UCSD-AML1 (cell line): ENCODE data around the gene SRPK2.
A peak's percentile ranks its signal among the peaks of the same experiment; 100 is the strongest.
"Not testable (repeated sequence)": the region's sequence is repeated elsewhere in the genome, so short reads cannot be mapped to it uniquely, and the experiment has no call there.

Experiments
- DNase-seq: peaks from one replicate; lab custom pipeline; 2025; ENCODE audit not compliant: unreplicated experiment; lab: John Stamatoyannopoulos, UW

The SRPK2 gene

DNA sequence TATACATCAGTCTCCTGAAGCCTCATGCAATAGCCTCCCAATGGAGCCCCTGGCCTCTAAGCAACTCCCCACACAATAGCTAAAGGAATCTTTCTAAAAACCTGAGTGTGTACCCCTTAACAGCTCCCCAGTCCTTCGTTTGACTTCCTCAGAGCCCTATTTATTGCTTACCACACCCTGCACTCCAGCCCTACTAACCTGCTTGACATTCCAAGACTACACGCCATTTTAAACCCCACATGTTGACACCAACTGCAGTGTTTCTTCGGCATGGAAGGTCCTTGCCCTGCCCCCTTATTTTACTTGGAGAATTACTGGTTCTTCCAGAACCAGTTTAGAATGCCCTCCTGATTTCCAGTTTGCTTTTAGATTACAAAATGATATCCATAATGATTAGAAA lies 10.8 kb downstream of the SRPK2 start:
- no peak for DNase-seq

DNA sequence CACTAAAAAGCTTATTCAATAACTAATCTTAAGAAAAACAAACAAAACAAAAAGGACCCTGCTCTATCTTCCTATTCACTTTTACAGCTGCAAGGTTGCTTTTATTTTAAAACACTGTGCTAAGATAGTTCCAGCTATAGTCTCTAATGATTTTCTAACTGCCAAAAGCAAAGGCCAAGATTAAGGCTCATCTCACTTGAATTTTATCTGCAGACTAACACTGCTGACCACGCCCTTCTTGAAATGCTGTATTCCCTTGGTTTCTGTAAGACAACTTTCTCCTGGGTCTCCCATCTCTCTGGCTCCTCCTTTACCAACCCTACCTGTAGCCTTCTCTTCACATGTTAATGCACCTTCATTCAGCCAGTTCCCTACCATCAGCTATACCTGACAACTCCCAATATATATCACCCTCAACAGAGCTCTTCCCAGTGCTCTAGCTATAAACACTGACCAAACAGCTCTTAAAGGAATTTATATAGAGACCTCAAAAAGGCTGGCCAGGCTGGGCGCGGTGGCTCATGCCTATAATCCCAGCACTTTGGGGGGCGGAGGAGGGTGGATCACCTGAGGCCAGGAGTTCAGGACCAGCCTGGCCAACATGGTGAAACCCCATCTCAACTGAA lies 11.7 kb downstream of the SRPK2 start:
- no peak for DNase-seq

DNA sequence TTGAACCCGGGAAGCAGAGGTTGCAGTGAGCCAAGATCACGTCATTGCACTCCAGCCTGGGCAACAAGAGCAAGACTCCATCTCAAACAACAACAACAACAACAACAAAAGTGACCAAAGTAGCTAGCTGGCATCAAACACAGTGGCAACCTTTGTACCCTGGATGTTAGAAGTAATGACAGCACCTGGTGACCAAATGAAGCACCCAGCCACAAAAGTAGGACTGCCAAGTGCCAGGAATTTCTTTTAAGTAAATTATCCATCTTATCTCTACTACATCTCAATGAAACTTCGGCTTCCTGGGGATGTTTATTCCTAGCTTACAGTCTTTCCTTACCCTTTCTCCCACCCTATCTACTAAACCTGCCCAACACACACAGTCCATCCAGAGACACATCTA lies 18.8 kb downstream of the SRPK2 start:
- no peak for DNase-seq

DNA sequence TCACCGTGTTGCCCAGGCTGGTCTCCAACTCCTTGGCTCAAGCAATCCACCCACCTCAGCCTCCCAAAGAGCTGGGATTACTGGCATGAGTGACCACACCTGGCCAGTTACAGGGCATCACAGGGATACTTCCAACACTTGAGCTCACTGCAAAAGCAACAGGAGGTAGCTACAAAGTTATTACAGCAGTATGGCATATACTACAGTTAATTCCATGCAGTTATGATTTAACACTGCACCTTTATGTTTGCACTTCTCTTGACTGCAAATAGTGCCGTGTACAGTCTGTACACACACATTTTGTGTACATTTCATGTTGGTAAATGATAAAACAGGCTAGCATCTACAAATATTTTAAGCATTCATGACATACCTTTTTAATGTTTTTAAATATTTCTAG lies 21.3 kb downstream of the SRPK2 start:
- DNase-seq, result no peak

DNA sequence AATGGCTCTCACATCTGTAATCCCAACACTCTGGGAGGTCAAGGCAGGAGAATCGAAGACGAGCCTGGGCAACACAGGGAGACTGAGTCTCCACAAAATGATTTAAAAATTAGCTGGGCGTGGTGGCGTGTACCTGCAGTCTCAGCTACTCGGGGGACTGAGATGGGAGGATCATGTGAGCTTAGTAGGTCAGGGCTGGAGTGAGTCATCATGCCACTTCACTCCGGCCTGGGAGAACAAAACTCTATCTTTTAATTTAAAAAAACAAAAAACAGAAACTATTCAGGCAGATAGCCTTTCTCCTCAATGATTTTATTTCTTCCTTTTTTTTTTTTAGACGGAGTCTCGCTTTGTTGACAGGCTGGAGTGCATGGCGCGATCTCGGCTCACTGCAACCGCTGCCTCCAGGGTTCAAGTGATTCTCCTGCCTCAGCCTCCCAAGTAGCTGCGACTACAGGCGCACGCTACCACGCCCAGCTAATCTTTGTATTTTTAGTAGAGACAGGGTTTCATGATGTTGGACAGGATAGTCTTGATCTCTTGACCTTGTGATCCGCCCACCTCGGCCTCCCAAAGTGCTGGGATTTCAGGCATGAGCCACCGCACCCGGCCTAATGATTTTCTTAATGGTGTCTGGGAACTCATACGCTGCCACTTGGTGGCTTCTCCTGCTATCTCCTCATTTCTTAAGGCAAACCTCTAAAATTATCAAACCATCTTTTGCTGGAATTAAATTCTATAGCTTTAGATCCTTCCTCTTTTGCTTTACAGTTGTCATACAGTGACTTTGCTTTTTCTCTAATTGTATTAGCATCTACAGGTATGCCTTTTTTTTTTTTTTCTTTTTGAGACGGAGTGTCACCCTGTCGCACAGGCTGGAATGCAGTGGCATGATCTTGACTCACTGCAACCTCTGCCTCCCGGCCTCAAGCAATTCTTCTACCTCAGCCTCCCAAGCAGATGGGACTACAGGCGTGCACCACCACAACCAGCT lies 22.9 kb downstream of the SRPK2 start:
- no peak for DNase-seq

DNA sequence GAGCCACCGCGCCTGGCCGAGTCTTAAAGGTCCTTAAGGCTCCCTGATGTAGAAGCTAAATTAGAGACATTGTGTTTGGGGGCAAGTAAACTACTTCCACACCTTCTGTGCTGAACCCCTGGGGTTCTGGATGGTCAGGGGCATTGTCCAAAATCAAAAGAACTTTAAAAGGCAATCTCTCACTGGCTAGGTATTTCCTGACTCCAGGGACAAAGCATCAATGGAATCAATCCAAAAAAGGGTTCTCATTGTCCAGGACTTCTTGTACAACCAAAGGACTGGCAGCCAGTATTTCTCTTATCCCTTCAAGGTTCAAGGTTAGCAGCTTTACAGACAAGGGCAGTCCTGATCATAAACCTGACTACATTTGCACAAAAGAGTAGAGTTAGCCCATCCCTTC lies 24.0 kb downstream of the SRPK2 start:
- DNase-seq, result no peak

DNA sequence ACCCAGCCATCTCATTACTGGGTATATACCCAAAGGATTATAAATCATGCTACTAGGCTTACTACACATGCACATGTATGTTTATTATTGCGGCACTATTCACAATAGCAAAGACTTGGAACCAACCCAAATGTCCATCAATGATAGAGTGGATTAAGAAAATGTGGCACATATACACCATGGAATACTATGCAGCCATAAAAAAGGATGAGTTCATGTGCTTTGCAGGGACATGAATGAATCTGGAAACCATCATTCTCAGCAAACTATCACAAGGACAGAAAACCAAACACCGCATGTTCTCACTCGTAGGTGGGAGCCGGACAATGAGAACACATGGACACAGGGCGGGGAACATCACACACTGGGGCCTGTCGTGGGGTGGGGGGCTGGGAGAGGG lies 25.1 kb downstream of the SRPK2 start:
- DNase-seq, result not testable (repeated sequence)

DNA sequence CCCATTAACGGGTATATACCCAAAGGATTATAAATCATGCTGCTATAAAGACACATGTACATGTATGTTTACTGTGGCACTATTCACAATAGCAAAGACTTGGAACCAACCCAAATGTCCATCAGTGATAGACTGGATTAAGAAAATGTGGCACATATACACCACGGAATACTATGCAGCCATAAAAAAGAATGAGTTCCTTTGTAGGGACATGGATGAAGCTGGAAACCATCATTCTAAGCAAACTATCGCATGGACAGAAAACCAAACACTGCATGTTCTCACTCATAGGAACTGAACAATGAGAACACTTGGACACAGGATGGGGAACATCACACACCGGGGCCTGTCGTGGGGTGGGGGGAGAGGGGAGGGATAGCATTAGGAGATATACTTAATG lies 26.0 kb downstream of the SRPK2 start:
- not testable (repeated sequence) for DNase-seq

DNA sequence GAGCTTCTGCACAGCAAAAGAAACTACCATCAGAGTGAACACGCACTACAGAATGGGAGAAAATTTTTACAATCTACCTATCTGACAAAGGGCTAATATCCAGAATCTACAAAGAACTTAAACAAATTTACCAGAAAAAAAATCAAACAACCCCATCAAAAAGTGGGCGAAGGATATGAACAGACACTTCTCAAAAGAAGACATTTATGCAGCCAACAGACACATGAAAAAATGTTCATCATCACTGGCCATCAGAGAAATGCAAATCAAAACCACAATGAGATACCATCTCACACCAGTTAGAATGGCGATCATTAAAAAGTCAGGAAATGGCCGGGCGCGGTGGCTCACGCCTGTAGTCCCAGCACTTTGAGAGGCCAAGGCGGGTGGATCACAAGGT lies 26.7 kb downstream of the SRPK2 start:
- not testable (repeated sequence) for DNase-seq

DNA sequence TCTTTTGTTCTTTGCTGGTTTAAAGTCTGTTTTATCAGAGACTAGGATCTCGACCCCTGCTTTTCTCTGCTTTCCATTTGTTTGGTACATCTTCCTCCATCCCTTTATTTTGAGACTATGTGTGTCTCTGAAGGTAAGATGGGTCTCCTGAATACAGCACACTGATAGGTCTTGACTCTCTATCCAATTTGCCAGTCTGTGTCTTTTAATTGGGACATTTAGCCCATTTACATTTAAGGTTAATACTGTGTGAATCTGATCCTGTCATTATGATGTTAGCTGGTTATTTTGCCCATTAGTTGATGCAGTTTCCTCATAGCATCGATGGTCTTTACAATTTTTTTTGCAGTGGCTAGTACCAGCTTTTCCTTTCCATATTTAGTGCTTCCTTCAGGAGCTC lies 28.6 kb downstream of the SRPK2 start:
- DNase-seq, result not testable (repeated sequence)

DNA sequence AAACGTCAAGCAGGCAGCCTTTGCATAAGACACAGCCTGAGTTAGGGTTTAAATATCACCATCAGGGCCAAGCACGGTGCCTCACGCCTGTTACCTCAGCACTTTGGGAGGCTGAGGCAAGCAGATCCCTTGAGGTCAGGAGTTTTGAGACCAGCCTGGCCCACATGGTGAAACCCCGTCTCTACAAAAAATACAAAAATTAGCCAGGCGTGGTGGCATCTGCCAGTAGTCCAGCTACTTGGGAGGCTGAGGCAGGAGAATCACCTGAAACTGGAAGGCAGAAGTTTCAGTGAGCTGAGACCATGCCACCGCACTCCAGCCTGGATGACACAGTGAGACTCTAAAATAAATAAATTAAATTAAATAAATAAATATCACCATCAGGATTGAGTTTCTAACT lies 33.0 kb downstream of the SRPK2 start:
- DNase-seq, result no peak

DNA sequence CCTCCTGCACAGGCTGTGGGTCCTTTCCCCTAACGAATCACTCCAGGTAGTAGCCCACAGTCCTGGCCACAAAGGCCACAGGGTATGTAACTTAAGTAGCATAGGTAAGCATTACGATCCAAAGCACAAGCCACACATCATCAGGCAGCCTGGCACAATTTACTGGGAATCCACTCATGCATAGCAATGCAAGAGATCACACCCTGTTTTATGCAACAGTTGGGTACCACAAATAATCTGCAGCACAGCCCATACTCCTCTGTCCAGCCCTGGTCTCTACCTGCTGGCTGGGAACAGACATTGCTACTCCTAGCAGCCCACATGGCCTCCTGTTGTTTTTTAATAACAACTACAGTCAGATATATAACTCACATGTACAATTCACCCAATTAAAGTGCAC lies 34.3 kb downstream of the SRPK2 start:
- DNase-seq, result no peak

DNA sequence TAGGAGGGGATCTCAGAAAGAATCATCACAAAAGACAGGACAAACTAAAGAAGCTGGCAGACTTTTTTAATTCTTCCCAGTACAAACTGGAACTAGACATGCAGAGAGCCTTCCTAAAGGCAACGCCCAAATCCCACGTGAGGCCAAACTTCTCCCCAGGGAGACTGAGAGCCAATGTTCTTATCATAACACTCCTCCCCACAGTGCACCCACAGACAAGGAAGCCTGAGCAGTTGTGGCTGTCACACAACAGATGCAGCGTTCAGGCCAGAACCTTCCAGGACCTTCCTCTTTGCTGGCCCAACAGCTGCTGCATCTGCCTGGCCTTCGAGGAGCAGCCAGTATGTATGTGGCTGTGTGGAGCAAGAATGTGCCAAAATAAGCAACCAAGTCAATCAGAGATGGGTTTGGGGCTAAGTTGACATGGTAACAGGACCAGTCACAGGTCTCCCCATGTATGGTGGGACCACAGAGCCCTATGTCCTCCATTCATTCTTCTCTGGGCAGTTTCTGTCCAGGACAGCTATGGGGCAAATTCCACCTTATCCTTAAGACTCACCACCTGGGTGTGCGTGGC lies 34.9 kb downstream of the SRPK2 start:
- peak; percentile 31 for DNase-seq

DNA sequence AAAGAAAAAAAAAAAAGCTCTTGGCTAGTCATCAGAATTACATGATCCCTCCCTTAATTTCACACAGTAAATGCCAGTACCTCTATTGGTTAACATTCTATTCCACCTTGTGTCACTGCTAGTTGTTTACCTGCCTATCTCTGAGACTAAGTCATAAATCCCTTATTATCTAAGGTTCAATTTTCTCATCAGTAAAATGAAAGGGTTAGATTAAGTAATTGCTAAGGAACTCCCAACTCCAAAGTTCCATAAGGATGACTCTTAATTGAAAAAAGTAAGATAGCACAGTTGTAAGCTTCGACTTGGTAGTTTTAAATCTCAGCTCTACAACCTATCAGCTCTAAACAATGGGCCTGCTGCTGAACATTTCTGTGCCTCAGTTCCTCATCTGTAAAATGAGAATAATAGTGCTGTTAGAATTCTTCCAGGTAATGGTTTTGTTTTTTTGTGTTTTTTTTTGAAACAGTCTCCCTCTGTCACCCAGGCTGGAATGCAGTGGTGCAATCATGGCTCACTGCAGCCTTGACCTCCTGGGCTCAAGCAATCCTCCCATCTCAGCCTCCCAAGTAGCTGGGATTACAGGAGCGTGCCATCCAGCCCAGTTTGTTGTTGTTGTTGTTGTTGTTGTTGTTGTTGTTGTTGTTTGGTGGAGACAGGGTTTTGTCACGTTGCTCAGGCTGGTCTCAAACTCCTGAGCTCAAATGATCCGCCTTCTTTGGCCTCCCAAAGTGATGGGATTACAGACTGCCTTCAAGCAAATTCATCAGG lies 35.6 kb downstream of the SRPK2 start:
- DNase-seq, result no peak

DNA sequence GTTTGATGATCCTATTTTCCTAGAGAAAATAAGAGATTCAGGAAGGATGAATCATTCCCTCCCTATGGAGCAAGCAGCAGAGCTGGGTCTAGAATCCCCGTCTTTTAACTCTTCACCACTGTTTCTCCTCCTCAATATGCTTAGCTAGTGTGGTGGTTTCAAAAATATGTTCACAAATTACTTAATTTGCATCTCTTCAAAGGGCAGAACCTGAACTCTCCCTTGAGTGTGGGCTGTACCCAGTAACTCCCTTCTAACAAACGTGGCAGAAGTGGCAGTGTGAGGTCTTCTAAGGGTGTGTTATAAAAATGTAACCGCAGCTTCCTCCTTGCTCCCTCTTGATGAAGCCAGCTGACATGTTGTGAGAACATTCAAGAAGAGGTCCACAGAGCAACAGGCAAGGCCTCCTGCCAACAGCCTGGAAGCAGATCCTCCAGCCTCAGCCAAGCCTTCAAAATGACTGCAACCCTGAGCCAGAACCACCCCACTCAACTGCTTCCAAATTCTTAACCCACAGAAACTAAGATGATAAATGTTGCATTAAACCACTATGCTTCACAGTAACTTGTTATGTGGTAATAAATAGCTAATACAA lies 36.6 kb downstream of the SRPK2 start:
- peak; percentile 32 for DNase-seq

DNA sequence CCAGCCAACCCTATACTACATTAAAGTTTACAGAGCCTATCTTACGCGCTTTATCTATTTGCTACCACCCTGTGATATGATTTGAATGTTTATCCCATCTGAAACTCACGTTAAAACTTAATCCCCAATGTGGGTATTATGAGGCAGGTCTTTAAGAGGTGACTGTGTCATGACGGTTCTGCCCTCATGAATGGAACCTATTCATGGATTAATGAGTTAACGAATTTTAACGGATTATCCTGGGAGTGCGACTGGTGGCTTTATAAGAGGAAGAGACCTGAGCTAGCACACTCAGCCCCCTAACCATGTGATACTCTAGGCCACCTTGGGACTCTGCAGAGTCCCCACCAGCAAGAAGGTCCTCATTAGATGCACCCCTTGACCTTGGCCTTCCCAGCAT lies 37.8 kb downstream of the SRPK2 start:
- no peak for DNase-seq

DNA sequence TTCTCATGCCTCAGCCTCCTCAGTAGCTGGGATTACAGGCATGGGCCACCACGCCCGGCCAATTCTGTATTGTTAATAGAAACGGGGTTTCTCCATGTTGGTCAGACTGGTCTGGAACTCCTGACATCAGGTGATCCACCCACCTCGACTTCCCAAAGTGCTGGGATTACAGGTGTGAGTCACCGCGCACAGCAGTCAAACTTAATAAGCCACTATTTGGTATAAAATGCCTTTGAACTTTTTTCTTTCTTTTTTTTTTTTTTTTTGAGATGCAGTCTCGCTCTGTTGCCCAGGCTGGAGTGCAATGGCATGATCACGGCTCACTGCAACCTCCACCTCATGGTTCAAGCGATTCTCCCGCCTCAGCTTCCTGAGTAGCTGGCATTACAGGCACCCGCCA lies 40.5 kb downstream of the SRPK2 start:
- not testable (repeated sequence) for DNase-seq

DNA sequence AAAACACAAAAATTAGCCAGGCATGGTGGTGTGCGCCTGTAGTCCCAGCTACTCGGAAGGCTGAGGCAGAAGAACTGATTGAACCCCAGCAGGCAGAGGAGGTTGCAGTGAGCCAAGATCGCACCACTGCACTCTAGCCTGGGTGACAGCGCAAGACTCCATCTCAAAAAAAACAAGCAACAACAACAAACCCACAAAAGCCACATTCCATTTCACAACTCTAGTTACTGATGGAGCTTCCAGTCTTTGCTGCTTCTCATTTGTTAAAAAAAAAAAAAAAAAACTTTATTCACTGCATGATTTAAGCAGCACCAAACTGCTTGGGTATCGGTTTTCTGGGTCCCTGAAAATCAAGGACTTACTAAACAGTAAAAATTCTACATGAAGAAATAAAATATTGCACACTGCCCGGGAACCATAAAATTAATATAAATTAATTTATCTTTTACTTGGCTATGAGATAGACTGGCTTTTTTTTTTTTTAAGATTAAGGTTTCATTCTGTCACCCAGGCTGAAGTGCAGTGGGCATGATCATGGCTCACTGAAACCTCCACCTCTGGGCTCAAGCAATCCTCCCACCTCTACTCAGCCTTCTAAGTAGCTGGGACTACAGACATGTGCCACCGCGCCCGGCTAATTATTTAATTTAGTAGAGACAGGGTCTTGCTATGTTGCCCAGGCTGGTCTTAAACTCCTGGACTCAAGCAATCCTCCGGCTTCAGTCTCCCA lies 42.0 kb downstream of the SRPK2 start:
- no peak for DNase-seq

DNA sequence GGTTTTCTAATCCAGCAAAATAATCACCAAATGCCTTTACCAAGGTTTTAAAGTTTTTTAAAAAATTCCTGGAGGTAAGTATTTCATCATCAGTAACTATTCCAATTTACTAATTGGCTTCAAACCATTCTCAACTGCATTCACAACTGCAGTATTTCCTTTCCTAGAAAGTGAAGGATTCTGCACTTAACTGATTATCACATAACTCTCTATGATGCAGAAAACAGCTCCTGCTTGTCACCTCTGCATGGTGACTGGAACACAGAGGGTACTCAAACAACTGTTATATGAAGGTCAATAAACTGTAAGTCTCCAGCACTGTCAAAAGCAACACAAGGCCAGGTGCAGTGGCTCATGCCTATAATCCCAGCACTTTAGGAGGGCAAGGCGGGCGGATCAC lies 42.6 kb downstream of the SRPK2 start:
- DNase-seq, result no peak

DNA sequence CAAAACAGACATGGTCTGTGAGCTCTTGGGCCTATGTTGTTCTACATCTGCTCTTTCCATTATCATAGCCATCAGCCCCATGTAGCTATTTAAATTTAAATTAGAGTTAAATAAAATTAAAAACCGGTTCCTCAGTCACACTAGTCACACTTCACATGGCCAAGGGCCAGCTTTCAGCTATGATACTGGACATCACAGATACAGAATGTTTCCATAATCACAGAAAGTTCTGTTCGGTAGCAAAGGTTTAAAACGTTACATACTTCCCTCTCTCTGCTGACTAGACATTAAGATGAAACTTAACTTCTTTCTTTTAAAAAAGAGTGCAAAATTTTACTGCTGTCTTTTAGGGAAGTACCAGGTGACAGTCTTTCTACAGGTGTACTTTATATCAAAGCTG lies 43.0 kb downstream of the SRPK2 start:
- no peak for DNase-seq
